ENCODE measurements around the gene TSPOAP1. TPM values are rescaled to one million over a fixed set of nuclear protein-coding genes. Genes with fewer than 3 reads are reported as not detected.
A peak's percentile ranks its signal among the peaks of the same experiment; 100 is the strongest.

TSPOAP1 gene
- total and polyA plus RNA-seq, 10 of the 15 experiments (the other 5 are each of a cell fraction or from before 2014, with no cell fraction given), result 0.58 to 16.4 (median 4.2) TPM; not detected in 1

- in situ Hi-C loops (cut with MboI) (loop anchor here (10.0 kb wide), 1 partner anchor 1497 kb away; no protein-coding TSS in a partner anchor), intact Hi-C loops (cut with micrococcal nuclease; ENCODE audit: unreplicated experiment) (loop anchor here (1.0 to 5.0 kb wide), 3 partner anchors 79 to 436 kb away; partner anchors contain the start of gene RNF43)
- no peaks in the 10 kb centered on the region for H3K9me3 ChIP-seq (replicated peaks; ENCODE audit: control insufficient read depth, insufficient read depth, low read length)
- DNase-seq (ENCODE audit: low read depth, low spot score), result peak; percentile 90
- ChIA-PET CTCF (interaction anchor here (1.4 to 4.3 kb wide), 7 partner anchors 8 to 78 kb away, joined by 3 to 53 read pairs (median 18); partner anchors contain the start of genes RNF43, SUPT4H1 and TSPOAP1), POLR2A (interaction anchor here (0.6 to 18.5 kb wide), 17 partner anchors 6 to 293 kb away, joined by 3 to 373 read pairs (median 6); partner anchors contain the start of genes MKS1, RNF43, SUPT4H1 and TSPOAP1), RAD21 (ENCODE audit: unreplicated experiment) (interaction anchor here (0.6 to 18.1 kb wide), 14 partner anchors 8 to 105 kb away, joined by 3 to 323 read pairs (median 8); partner anchors contain the start of genes RNF43, SUPT4H1 and TSPOAP1), SMC1A (ENCODE audit: uncharacterized antibody, unreplicated experiment) (interaction anchor here (1.4 to 10.3 kb wide), 10 partner anchors 6 to 78 kb away, joined by 3 to 195 read pairs (median 10); partner anchors contain the start of genes RNF43, SUPT4H1 and TSPOAP1)
- H3K4me2 ChIP-seq (ENCODE audit: control insufficient read depth, insufficient read depth), result peak overlapping the region; percentile 99
- peak overlapping the region; percentile 100 for H3K9ac ChIP-seq (ENCODE audit: control insufficient read depth, insufficient read depth, low read length)
- no peaks in the 10 kb centered on the region for H4K20me1 ChIP-seq (ENCODE audit: control insufficient read depth, insufficient read depth)
- no peaks in the 10 kb centered on the region for H3K27me3 ChIP-seq (replicated peaks in 1 of 2; ENCODE audit: control insufficient read depth in 2 of 2, insufficient read depth in 2 of 2, low read length in 1 of 2)
- H3K36me3 ChIP-seq (ENCODE audit: control insufficient read depth in 2 of 2, insufficient read depth in 2 of 2, low read length in 1 of 2), result no peaks in the 10 kb centered on the region
- H3K4me1 ChIP-seq (ENCODE audit: control insufficient read depth, insufficient read depth, low read length), result peaks cover 59% of the 10 kb centered on the region
- WGBS (ENCODE audit: insufficient coverage, insufficient replicate concordance, low lambda C conversion rate, missing lambda C conversion rate), result 1% methylated on average over 20 of the region's 23 CpGs
- ATAC-seq, result peak; percentile 62
- H2AFZ ChIP-seq (ENCODE audit: control insufficient read depth, low read depth, low read length), result no peak overlapping the region
- H3K79me2 ChIP-seq (ENCODE audit: control insufficient read depth, insufficient read depth, low read length), result peaks cover 95% of the 10 kb centered on the region
- FAIRE-seq, result peak; percentile 65
- no TSS peak for BruUV-seq (replicated peaks)
- H3K27ac ChIP-seq (ENCODE audit: control insufficient read depth, insufficient read depth), result peak overlapping the region; percentile 100
- H3K4me3 ChIP-seq, result peak overlapping the region; percentile 83
- peak; percentile 100 for TF ChIP-seq SRF (IDR thresholded peaks at IDR 0.05; ENCODE audit: low read depth in 2 of 2, low read length in 2 of 2)
- TF ChIP-seq NR2C1 (IDR thresholded peaks at IDR 0.05), result peak; percentile 3; the same call in 1 of the 2 replicates
- no peak for TF ChIP-seq EZH2 (IDR thresholded peaks at IDR 0.05; ENCODE audit: borderline replicate concordance, control insufficient read depth, low read depth, low read length)
- peak; percentile 89 for TF ChIP-seq BCL11A (IDR thresholded peaks at IDR 0.05; ENCODE audit: low read depth, low read length)
- peak in 1 of 2 experiments; percentile 96; a peak in 2 of 3 replicates for TF ChIP-seq EGR1 (IDR thresholded peaks at IDR 0.05; ENCODE audit: borderline replicate concordance in 1 of 2, low read depth in 2 of 2, low read length in 2 of 2)
- TF ChIP-seq CHD2 (IDR thresholded peaks at IDR 0.05; ENCODE audit: borderline replicate concordance, low read depth, low read length), result peak; percentile 92
- peak; percentile 92 for TF ChIP-seq STAT1 (conservative IDR thresholded peaks at IDR 0.05)
- TF ChIP-seq PML (IDR thresholded peaks at IDR 0.05; ENCODE audit: low read length), result no peak
- peak; percentile 76 for TF ChIP-seq RELA (IDR thresholded peaks at IDR 0.05; ENCODE audit: borderline replicate concordance, partially characterized antibody)
- peak; percentile 88 for TF ChIP-seq ATF7 (IDR thresholded peaks at IDR 0.05; ENCODE audit: low read depth)
- no peak for TF ChIP-seq SUPT20H (IDR thresholded peaks at IDR 0.05; ENCODE audit: borderline replicate concordance, control insufficient read depth, low read depth, low read length)
- TF ChIP-seq TCF7 (IDR thresholded peaks at IDR 0.05; ENCODE audit: borderline replicate concordance), result peak; percentile 95
- TF ChIP-seq RFX5 (IDR thresholded peaks at IDR 0.05; ENCODE audit: low read depth, low read length), result peak; percentile 24; the same call in 1 of the 2 replicates
- TF ChIP-seq ETV6 (conservative IDR thresholded peaks at IDR 0.05 in 1 of 2, IDR thresholded peaks at IDR 0.05 in 1 of 2; ENCODE audit: borderline replicate concordance in 1 of 2, low read depth in 1 of 2), result peak in 1 of 2 experiments; percentile 92; a peak in 2 of 4 replicates
- peak; percentile 93 for TF ChIP-seq POLR2AphosphoS5 (IDR thresholded peaks at IDR 0.05; ENCODE audit: low read length)
- no peak for TF ChIP-seq YBX1 (IDR thresholded peaks at IDR 0.05)
- peak; percentile 91 for TF ChIP-seq NR2F1 (conservative IDR thresholded peaks at IDR 0.05)
- peak; percentile 98 for TF ChIP-seq MYB (IDR thresholded peaks at IDR 0.05; ENCODE audit: borderline replicate concordance, low read depth, low read length)
- TF ChIP-seq LARP7 (IDR thresholded peaks at IDR 0.05), result no peak
- no peak for TF ChIP-seq RAD51 (IDR thresholded peaks at IDR 0.05)
- no peak for TF ChIP-seq USF2 (IDR thresholded peaks at IDR 0.05; ENCODE audit: borderline replicate concordance, low read depth, low read length)
- peak; percentile 87 for TF ChIP-seq JUND (IDR thresholded peaks at IDR 0.05; ENCODE audit: low read depth, low read length)
- TF ChIP-seq GABPA (IDR thresholded peaks at IDR 0.05; ENCODE audit: low read depth), result no peak
- TF ChIP-seq DPF2 (IDR thresholded peaks at IDR 0.05), result peak; percentile 94
Measured at GRCh38 chr17:58337600-58338453, 9.2 kb upstream of the TSPOAP1 start.

All from GM12878 (cell line).